Stimulated activated CD8-positive, alpha-beta memory T cell treated with anti-CD3 and anti-CD28 coated beads, Interleukin-7, amount 100 ng/mL, for 48 hours (primary cell): Measurements from ENCODE around the gene FARS2.

Source experiments
- DNase-seq, 2 donors: peaks; one replicate each; pipeline ENCODE4 v3.0.0-alpha.2; 2020; ENCODE audit warnings: low read depth in 1 of 2; ENCODE audit errors: extremely low read depth in 1 of 2

Gene FARS2

GRCh38 chr6:5412663-5413062 is 151.3 kb downstream of the FARS2 start:
- DNase-seq = no peak

GRCh38 chr6:5416250-5416649 is 154.9 kb downstream of the FARS2 start:
- DNase-seq = no peak

- DNase-seq = no peak
Measured at GRCh38 chr6:5422321-5422915, 161.1 kb downstream of the FARS2 start.

- no peak for DNase-seq
Measured at GRCh38 chr6:5423251-5423650, 161.9 kb downstream of the FARS2 start.

- no peak for DNase-seq
Measured at GRCh38 chr6:5424726-5425125, 163.4 kb downstream of the FARS2 start.

- DNase-seq = no peak
Measured at GRCh38 chr6:5425267-5425666, 164.0 kb downstream of the FARS2 start.

- DNase-seq = no peak
Measured at GRCh38 chr6:5425797-5426196, 164.5 kb downstream of the FARS2 start.

GRCh38 chr6:5427586-5427985 is 166.3 kb downstream of the FARS2 start:
- DNase-seq = no peak

- no peak for DNase-seq
Measured at GRCh38 chr6:5433324-5433723, 172.0 kb downstream of the FARS2 start.

GRCh38 chr6:5435449-5435848 is 174.1 kb downstream of the FARS2 start:
- no peak for DNase-seq

GRCh38 chr6:5438922-5439584 is 177.7 kb downstream of the FARS2 start:
- no peak for DNase-seq

GRCh38 chr6:5439749-5440148 is 178.4 kb downstream of the FARS2 start:
- no peak for DNase-seq

GRCh38 chr6:5442319-5442718 is 181.0 kb downstream of the FARS2 start:
- DNase-seq = no peak

GRCh38 chr6:5442916-5443315 is 181.6 kb downstream of the FARS2 start:
- DNase-seq = no peak

- no peak for DNase-seq
Measured at GRCh38 chr6:5443491-5443890, 182.2 kb downstream of the FARS2 start.

GRCh38 chr6:5446362-5447075 is 185.2 kb downstream of the FARS2 start:
- DNase-seq = no peak

GRCh38 chr6:5447921-5448320 is 186.6 kb downstream of the FARS2 start:
- no peak for DNase-seq

- no peak for DNase-seq
Measured at GRCh38 chr6:5450073-5450472, 188.8 kb downstream of the FARS2 start.

- no peak for DNase-seq
Measured at GRCh38 chr6:5453546-5453945, 192.2 kb downstream of the FARS2 start.

- DNase-seq = no peak
Measured at GRCh38 chr6:5455142-5455541, 193.8 kb downstream of the FARS2 start.

- no peak for DNase-seq
Measured at GRCh38 chr6:5457041-5457440, 195.7 kb downstream of the FARS2 start.

GRCh38 chr6:5457983-5458683 is 196.8 kb downstream of the FARS2 start:
- DNase-seq = no peak
